ENCODE measurements around the gene NPL. TPM values are rescaled to one million over a fixed set of nuclear protein-coding genes. Genes with fewer than 3 reads are reported as not detected.
A peak's percentile ranks its signal among the peaks of the same experiment; 100 is the strongest.

Gene NPL
- total RNA-seq, 1 donor from 2014 or later, result 4.8 TPM

GRCh38 chr1:182777386-182777785 is 12.2 kb upstream of the NPL start:
- Mint-ChIP-seq H3K4me1 (ENCODE audit: unreplicated experiment) (peaks cover 21% of the 10 kb centered on the region), H3K4me3 (ENCODE audit: unreplicated experiment) (no peak overlapping the region), H3K9me3 (ENCODE audit: unreplicated experiment) (no peaks in the 10 kb centered on the region), H3K27ac (ENCODE audit: unreplicated experiment) (no peak overlapping the region), H3K36me3 (ENCODE audit: low read depth, unreplicated experiment) (no peaks in the 10 kb centered on the region), H3K27me3 (ENCODE audit: unreplicated experiment) (no peaks in the 10 kb centered on the region)
- no peak for TF ChIP-seq CTCF (IDR thresholded peaks at IDR 0.05; ENCODE audit: unreplicated experiment)
- no peak for DNase-seq (ENCODE audit: low spot score)

- no peak overlapping the region for H3K27ac Mint-ChIP-seq (ENCODE audit: unreplicated experiment)
- no peak for DNase-seq (ENCODE audit: low spot score)
- no peaks in the 10 kb centered on the region for H3K27me3 Mint-ChIP-seq (ENCODE audit: unreplicated experiment)
- TF ChIP-seq CTCF (IDR thresholded peaks at IDR 0.05; ENCODE audit: unreplicated experiment), result no peak
- no peaks in the 10 kb centered on the region for H3K9me3 Mint-ChIP-seq (ENCODE audit: unreplicated experiment)
- no peaks in the 10 kb centered on the region for H3K36me3 Mint-ChIP-seq (ENCODE audit: low read depth, unreplicated experiment)
- H3K4me3 Mint-ChIP-seq (ENCODE audit: unreplicated experiment), result no peak overlapping the region
- H3K4me1 Mint-ChIP-seq (ENCODE audit: unreplicated experiment), result peaks cover 27% of the 10 kb centered on the region
These were observed 10.7 kb upstream of the NPL start for GRCh38 chr1:182778862-182779261.

- Mint-ChIP-seq H3K27ac (ENCODE audit: unreplicated experiment) (no peak overlapping the region), H3K27me3 (ENCODE audit: unreplicated experiment) (no peaks in the 10 kb centered on the region), H3K9me3 (ENCODE audit: unreplicated experiment) (no peaks in the 10 kb centered on the region), H3K4me1 (ENCODE audit: unreplicated experiment) (peaks cover 27% of the 10 kb centered on the region), H3K36me3 (ENCODE audit: low read depth, unreplicated experiment) (no peaks in the 10 kb centered on the region), H3K4me3 (ENCODE audit: unreplicated experiment) (no peak overlapping the region)
- DNase-seq (ENCODE audit: low spot score), result no peak
- TF ChIP-seq CTCF (IDR thresholded peaks at IDR 0.05; ENCODE audit: unreplicated experiment), result no peak
These were observed 10.0 kb upstream of the NPL start for GRCh38 chr1:182779530-182779929.

GRCh38 chr1:182781841-182782586 is 7.6 kb upstream of the NPL start:
- H3K9me3 Mint-ChIP-seq (ENCODE audit: unreplicated experiment), result no peaks in the 10 kb centered on the region
- H3K27me3 Mint-ChIP-seq (ENCODE audit: unreplicated experiment), result no peaks in the 10 kb centered on the region
- TF ChIP-seq CTCF (IDR thresholded peaks at IDR 0.05; ENCODE audit: unreplicated experiment), result peak; percentile 72
- peaks cover 19% of the 10 kb centered on the region for H3K4me1 Mint-ChIP-seq (ENCODE audit: unreplicated experiment)
- H3K27ac Mint-ChIP-seq (ENCODE audit: unreplicated experiment), result peak overlapping the region; percentile 32
- DNase-seq (ENCODE audit: low spot score), result peak; percentile 77
- no peaks in the 10 kb centered on the region for H3K36me3 Mint-ChIP-seq (ENCODE audit: low read depth, unreplicated experiment)
- H3K4me3 Mint-ChIP-seq (ENCODE audit: unreplicated experiment), result no peak overlapping the region

- H3K36me3 Mint-ChIP-seq (ENCODE audit: low read depth, unreplicated experiment), result no peaks in the 10 kb centered on the region
- H3K27ac Mint-ChIP-seq (ENCODE audit: unreplicated experiment), result no peak overlapping the region
- peaks cover 19% of the 10 kb centered on the region for H3K4me1 Mint-ChIP-seq (ENCODE audit: unreplicated experiment)
- no peak for TF ChIP-seq CTCF (IDR thresholded peaks at IDR 0.05; ENCODE audit: unreplicated experiment)
- no peak overlapping the region for H3K4me3 Mint-ChIP-seq (ENCODE audit: unreplicated experiment)
- DNase-seq (ENCODE audit: low spot score), result no peak
- no peaks in the 10 kb centered on the region for H3K9me3 Mint-ChIP-seq (ENCODE audit: unreplicated experiment)
- H3K27me3 Mint-ChIP-seq (ENCODE audit: unreplicated experiment), result no peaks in the 10 kb centered on the region
These were observed 7.0 kb upstream of the NPL start for GRCh38 chr1:182782587-182782913.

Data from endothelial cell (in vitro differentiated cells).